GM12891 (cell line): ENCODE measurements around the gene SLX1A.
"Not testable (repeated sequence)": the region's sequence is repeated elsewhere in the genome, so short reads cannot be mapped to it uniquely, and the experiment has no call there.

Experiments
- DNase-seq: peaks from one replicate; pipeline ENCODE4 v3.0.0; 2011; ENCODE audit warnings: low spot score; ENCODE audit not compliant: insufficient read length
- FAIRE-seq: peaks from 2 replicates; lab custom pipeline; 2011; peaks lifted over from hg19 to GRCh38; lab: Jason Lieb, UNC
- PAX5 ChIP-seq: IDR thresholded peaks from 2 replicates; pipeline ENCODE4 v1.6.1; 2011; ENCODE audit warnings: low read length, moderate library complexity, mild to moderate bottlenecking; ENCODE audit not compliant: insufficient read depth, severe bottlenecking
- POLR2A ChIP-seq: IDR thresholded peaks from 2 replicates; pipeline ENCODE4 v1.6.1; 2011; ENCODE audit warnings: low read depth, low read length, control low read depth
- POLR2AphosphoS5 ChIP-seq: IDR thresholded peaks from 2 replicates; pipeline ENCODE4 v1.6.1; 2011; ENCODE audit warnings: low read depth, low read length, control low read depth
- POU2F2 ChIP-seq: IDR thresholded peaks from 2 replicates; pipeline ENCODE4 v1.6.1; 2011; ENCODE audit warnings: low read depth, mild to moderate bottlenecking, control low read depth, low read length, moderate library complexity
- SPI1 ChIP-seq: IDR thresholded peaks from 2 replicates; pipeline ENCODE4 v1.6.1; 2011; ENCODE audit warnings: low read depth, low read length, control low read depth
- TAF1 ChIP-seq: IDR thresholded peaks from 2 replicates; pipeline ENCODE4 v1.6.1; 2011; ENCODE audit warnings: low read depth, low read length, control low read depth

The SLX1A gene

GRCh38 chr16:30166202-30166902 lies 27.3 kb upstream of the SLX1A start:
- peak; percentile 79 for FAIRE-seq
- DNase-seq, result peak; percentile 65
- TF ChIP-seq POLR2A (no peak), SPI1 (peak; percentile 100), PAX5 (no peak), TAF1 (no peak)

GRCh38 chr16:30168746-30169145 lies 24.9 kb upstream of the SLX1A start:
- not testable (repeated sequence) for DNase-seq, FAIRE-seq

GRCh38 chr16:30169416-30169815 lies 24.3 kb upstream of the SLX1A start:
- not testable (repeated sequence) for FAIRE-seq, DNase-seq

GRCh38 chr16:30170145-30170544 lies 23.5 kb upstream of the SLX1A start:
- not testable (repeated sequence) for FAIRE-seq, DNase-seq

- no peak for FAIRE-seq
Observed at GRCh38 chr16:30173054-30173453, 20.6 kb upstream of the SLX1A start.

GRCh38 chr16:30176876-30177275 lies 16.8 kb upstream of the SLX1A start:
- not testable (repeated sequence) for FAIRE-seq, DNase-seq

More at GRCh38 chr16:30173054-30173453, 20.6 kb upstream of the SLX1A start:
- TF ChIP-seq POU2F2, result no peak
- TF ChIP-seq POLR2A, result no peak
- TF ChIP-seq PAX5, result no peak
- TF ChIP-seq TAF1, result no peak
- TF ChIP-seq POLR2AphosphoS5, result no peak
- no peak for TF ChIP-seq SPI1
- no peak for DNase-seq

- TF ChIP-seq POU2F2, result no peak
- TF ChIP-seq POLR2A, result no peak
- TF ChIP-seq TAF1, result no peak
- TF ChIP-seq PAX5, result no peak
- TF ChIP-seq POLR2AphosphoS5, result no peak
- no peak for TF ChIP-seq SPI1
- DNase-seq (no peak), FAIRE-seq (no peak)
Observed at GRCh38 chr16:30179195-30179594, 14.5 kb upstream of the SLX1A start.

- no peak for TF ChIP-seq PAX5
- no peak for TF ChIP-seq TAF1
- no peak for TF ChIP-seq POLR2AphosphoS5
- no peak for TF ChIP-seq POLR2A
- no peak for TF ChIP-seq POU2F2
- no peak for TF ChIP-seq SPI1
- FAIRE-seq (no peak), DNase-seq (no peak)
Observed at GRCh38 chr16:30179931-30180330, 13.7 kb upstream of the SLX1A start.

GRCh38 chr16:30180741-30181140 lies 12.9 kb upstream of the SLX1A start:
- FAIRE-seq (no peak), DNase-seq (no peak)
- TF ChIP-seq POLR2A (no peak), POLR2AphosphoS5 (no peak), PAX5 (no peak), SPI1 (no peak), TAF1 (no peak), POU2F2 (no peak)

- DNase-seq, result peak; percentile 75
- FAIRE-seq, result peak; percentile 86
- peak; percentile 80 for TF ChIP-seq POLR2AphosphoS5
- TF ChIP-seq PAX5, result no peak
- TF ChIP-seq SPI1, result no peak
- TF ChIP-seq TAF1, result peak; percentile 90
- TF ChIP-seq POLR2A, result peak; percentile 59; the same call in 1 of the 2 replicates
- peak; percentile 68; the same call in 1 of the 2 replicates for TF ChIP-seq POU2F2
Observed at GRCh38 chr16:30183233-30184095, 10.2 kb upstream of the SLX1A start, which contains the start of gene CORO1A. Gene CORO1A (plus strand): TSS chr16:30183602. CDS start chr16:30185210, 1,608 bp downstream.
